ENCODE results near the gene DISC1. TPM values are rescaled to one million over a fixed set of nuclear protein-coding genes. Genes with fewer than 3 reads are reported as not detected.

The DISC1 gene
- polyA plus RNA-seq, 1 donor from 2014 or later: 0.84 TPM

GRCh38 chr1:232012773-232013386 lies 386.3 kb downstream of the DISC1 start:
- Histone ChIP-seq H2AFZ (ENCODE audit: low read depth, low read length) (no peak overlapping the region), H3K9me3 (ENCODE audit: low read length) (no peaks in the 10 kb centered on the region), H3K4me2 (ENCODE audit: low read length) (no peak overlapping the region), H3K9ac (ENCODE audit: low read length) (no peak overlapping the region), H3K4me3 (ENCODE audit: low read length) (no peak overlapping the region), H3K79me2 (replicated peaks; ENCODE audit: insufficient read depth, low read length) (no peaks in the 10 kb centered on the region), H4K20me1 (ENCODE audit: insufficient read depth) (no peaks in the 10 kb centered on the region), H3K9me2 (ENCODE audit: insufficient read depth, low read length) (no peaks in the 10 kb centered on the region), H3K36me3 (ENCODE audit: insufficient read depth, low read length) (no peaks in the 10 kb centered on the region), H3F3A (ENCODE audit: insufficient read depth, low read length, poor library complexity, severe bottlenecking) (no peaks in the 10 kb centered on the region), H3K27me3 (ENCODE audit: insufficient read depth, low read depth, low read length) (no peaks in the 10 kb centered on the region), H3K27ac (ENCODE audit: low read length) (no peak overlapping the region)
- TF ChIP-seq MXI1 (conservative IDR thresholded peaks at IDR 0.05; ENCODE audit: poor library complexity, severe bottlenecking) (no peak), RAD21 (conservative IDR thresholded peaks at IDR 0.05) (no peak), TAF1 (IDR thresholded peaks at IDR 0.05; ENCODE audit: low read depth) (no peak), EP300 (conservative IDR thresholded peaks at IDR 0.05; ENCODE audit: poor library complexity, severe bottlenecking) (no peak), SMC3 (conservative IDR thresholded peaks at IDR 0.05; ENCODE audit: poor library complexity) (no peak), POLR2AphosphoS5 (IDR thresholded peaks at IDR 0.05) (no peak), REST (IDR thresholded peaks at IDR 0.05; ENCODE audit: borderline replicate concordance) (no peak), CTCF (IDR thresholded peaks at IDR 0.05; ENCODE audit: poor library complexity, severe bottlenecking) (no peak), EZH2 (IDR thresholded peaks at IDR 0.05; ENCODE audit: borderline replicate concordance, insufficient read depth, low read length, poor library complexity, severe bottlenecking) (no peak)

GRCh38 chr1:232014941-232015340 lies 388.4 kb downstream of the DISC1 start:
- Histone ChIP-seq H4K20me1 (ENCODE audit: insufficient read depth) (no peaks in the 10 kb centered on the region), H3K4me3 (ENCODE audit: low read length) (no peak overlapping the region), H2AFZ (ENCODE audit: low read depth, low read length) (no peak overlapping the region), H3K9me2 (ENCODE audit: insufficient read depth, low read length) (no peaks in the 10 kb centered on the region), H3K36me3 (ENCODE audit: insufficient read depth, low read length) (no peaks in the 10 kb centered on the region), H3K79me2 (replicated peaks; ENCODE audit: insufficient read depth, low read length) (no peaks in the 10 kb centered on the region), H3F3A (ENCODE audit: insufficient read depth, low read length, poor library complexity, severe bottlenecking) (no peaks in the 10 kb centered on the region), H3K27ac (ENCODE audit: low read length) (no peak overlapping the region), H3K9ac (ENCODE audit: low read length) (no peak overlapping the region), H3K9me3 (ENCODE audit: low read length) (no peaks in the 10 kb centered on the region), H3K4me2 (ENCODE audit: low read length) (no peak overlapping the region), H3K27me3 (ENCODE audit: insufficient read depth, low read depth, low read length) (no peaks in the 10 kb centered on the region)
- TF ChIP-seq EP300 (conservative IDR thresholded peaks at IDR 0.05; ENCODE audit: poor library complexity, severe bottlenecking): no peak
- TF ChIP-seq POLR2AphosphoS5 (IDR thresholded peaks at IDR 0.05): no peak
- TF ChIP-seq EZH2 (IDR thresholded peaks at IDR 0.05; ENCODE audit: borderline replicate concordance, insufficient read depth, low read length, poor library complexity, severe bottlenecking): no peak
- no peak for TF ChIP-seq SMC3 (conservative IDR thresholded peaks at IDR 0.05; ENCODE audit: poor library complexity)
- TF ChIP-seq REST (IDR thresholded peaks at IDR 0.05; ENCODE audit: borderline replicate concordance): peak; percentile 8

All from neural cell (in vitro differentiated cells).